ENCODE measurements around the gene COLEC12. TPM values are rescaled to one million over a fixed set of nuclear protein-coding genes. Genes with fewer than 3 reads are reported as not detected.

Gene COLEC12
- total and polyA plus RNA-seq, 2 donors (not counting 3 experiments of a cell fraction or from before 2014, with no cell fraction given): 8.0 to 17.1 TPM

DNA sequence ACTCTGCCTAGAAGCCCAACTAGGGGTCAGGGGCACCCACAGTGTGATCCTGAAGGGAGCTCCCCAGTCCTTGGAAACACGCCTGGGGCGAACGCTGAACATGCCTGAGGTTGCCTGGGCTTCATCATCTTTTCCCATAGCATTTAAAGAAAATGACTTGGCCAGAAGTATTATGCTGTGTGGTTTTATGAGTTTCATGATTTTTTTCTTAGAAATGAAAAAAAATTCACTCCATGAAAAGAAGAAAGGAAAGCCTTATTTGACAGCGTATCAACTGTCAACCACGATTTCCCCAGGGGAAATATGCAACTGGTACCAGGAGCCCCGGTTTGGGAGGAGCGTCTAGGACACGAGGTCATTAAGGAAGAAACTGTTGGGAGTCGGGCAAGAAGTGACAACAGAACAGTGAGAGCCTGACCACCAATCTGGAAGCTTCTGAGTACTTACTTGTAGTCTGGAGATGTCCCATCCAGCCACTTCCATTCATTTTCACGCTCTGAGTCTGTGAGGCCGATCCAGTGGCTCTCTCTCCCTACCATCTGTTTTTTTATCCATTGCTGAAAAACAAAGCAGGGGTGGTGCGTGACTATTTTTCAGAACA lies 169.2 kb downstream of the COLEC12 start:
- dilution Hi-C loops (cut with MboI; ENCODE audit: extremely low pct_ligation_motif_present, low sequenced_read_pairs): no loop called here
- H2AFZ ChIP-seq (ENCODE audit: low read depth, low read length): no peak overlapping the region
- no peaks in the 10 kb centered on the region for H3K27me3 ChIP-seq (ENCODE audit: control insufficient read depth in 2 of 2, insufficient read depth in 2 of 2, low read length in 2 of 2)

More for the DNA sequence above, 169.2 kb downstream of the COLEC12 start:
- TF ChIP-seq EZH2 (IDR thresholded peaks at IDR 0.05; ENCODE audit: borderline replicate concordance, low read depth, low read length, severe bottlenecking): no peak
- no peak for TF ChIP-seq JUN (IDR thresholded peaks at IDR 0.05; ENCODE audit: borderline replicate concordance, insufficient read depth, insufficient read length, low read depth)
- TF ChIP-seq POLR2AphosphoS5 (IDR thresholded peaks at IDR 0.05; ENCODE audit: insufficient read depth, low read depth, low read length): no peak
- TF ChIP-seq POLR2A (IDR thresholded peaks at IDR 0.05; ENCODE audit: low read depth, low read length): no peak
- TF ChIP-seq GATA2 (IDR thresholded peaks at IDR 0.05; ENCODE audit: insufficient read depth, insufficient read length, low read depth, low read length): no peak
- TF ChIP-seq, protein P1, sequence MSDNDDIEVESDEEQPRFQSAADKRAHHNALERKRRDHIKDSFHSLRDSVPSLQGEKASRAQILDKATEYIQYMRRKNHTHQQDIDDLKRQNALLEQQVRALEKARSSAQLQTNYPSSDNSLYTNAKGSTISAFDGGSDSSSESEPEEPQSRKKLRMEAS (IDR thresholded peaks at IDR 0.05; ENCODE audit: insufficient read depth, insufficient read length): no peak
- no peak for TF ChIP-seq MYC (IDR thresholded peaks at IDR 0.05; ENCODE audit: low read depth, low read length)
- no peak for TF ChIP-seq FOS (IDR thresholded peaks at IDR 0.05; ENCODE audit: borderline replicate concordance, insufficient read depth, low read length)
- TF ChIP-seq, protein P2, sequence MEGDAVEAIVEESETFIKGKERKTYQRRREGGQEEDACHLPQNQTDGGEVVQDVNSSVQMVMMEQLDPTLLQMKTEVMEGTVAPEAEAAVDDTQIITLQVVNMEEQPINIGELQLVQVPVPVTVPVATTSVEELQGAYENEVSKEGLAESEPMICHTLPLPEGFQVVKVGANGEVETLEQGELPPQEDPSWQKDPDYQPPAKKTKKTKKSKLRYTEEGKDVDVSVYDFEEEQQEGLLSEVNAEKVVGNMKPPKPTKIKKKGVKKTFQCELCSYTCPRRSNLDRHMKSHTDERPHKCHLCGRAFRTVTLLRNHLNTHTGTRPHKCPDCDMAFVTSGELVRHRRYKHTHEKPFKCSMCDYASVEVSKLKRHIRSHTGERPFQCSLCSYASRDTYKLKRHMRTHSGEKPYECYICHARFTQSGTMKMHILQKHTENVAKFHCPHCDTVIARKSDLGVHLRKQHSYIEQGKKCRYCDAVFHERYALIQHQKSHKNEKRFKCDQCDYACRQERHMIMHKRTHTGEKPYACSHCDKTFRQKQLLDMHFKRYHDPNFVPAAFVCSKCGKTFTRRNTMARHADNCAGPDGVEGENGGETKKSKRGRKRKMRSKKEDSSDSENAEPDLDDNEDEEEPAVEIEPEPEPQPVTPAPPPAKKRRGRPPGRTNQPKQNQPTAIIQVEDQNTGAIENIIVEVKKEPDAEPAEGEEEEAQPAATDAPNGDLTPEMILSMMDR (IDR thresholded peaks at IDR 0.05; ENCODE audit: extremely low read depth in 1 of 2, insufficient read depth in 1 of 2, low read depth in 1 of 2, low read length in 2 of 2): no peak
- H3K79me2 ChIP-seq (ENCODE audit: control insufficient read depth, insufficient read depth, low read length): no peaks in the 10 kb centered on the region
- no peak for DNase-seq (ENCODE audit: low read depth, low spot score)
- CTCF ChIA-PET: no interaction called here
- no peaks in the 10 kb centered on the region for H3K9me1 ChIP-seq (replicated peaks; ENCODE audit: control insufficient read depth, extremely low read depth, insufficient read depth, low read length)
- H3K9ac ChIP-seq (replicated peaks; ENCODE audit: extremely low read depth, insufficient read depth, low read length): no peak overlapping the region
- H4K20me1 ChIP-seq (replicated peaks; ENCODE audit: control insufficient read depth, extremely low read depth, insufficient read depth, low read length): no peaks in the 10 kb centered on the region
- no peaks in the 10 kb centered on the region for H3K9me3 ChIP-seq (replicated peaks; ENCODE audit: control insufficient read depth, insufficient read depth, low read length)
- POLR2A ChIA-PET: no interaction called here
- H3K4me1 ChIP-seq (ENCODE audit: control insufficient read depth, extremely low read depth, insufficient read depth, low read length): peaks cover 16% of the 10 kb centered on the region
- FAIRE-seq: peak; percentile 62
- no peaks in the 10 kb centered on the region for H3K36me3 ChIP-seq (ENCODE audit: control insufficient read depth in 2 of 2, extremely low read depth in 1 of 2, insufficient read depth in 2 of 2, low read length in 2 of 2)
- no peak overlapping the region for H3K4me2 ChIP-seq (ENCODE audit: insufficient read depth, low read length)
- no TSS peak for BruUV-seq (replicated peaks)
- H3K4me3 ChIP-seq (replicated peaks in 1 of 3; ENCODE audit: insufficient read depth in 1 of 3, low read depth in 1 of 3, low read length in 3 of 3): no peak overlapping the region
- no peak overlapping the region for H3K27ac ChIP-seq (ENCODE audit: insufficient read depth, low read depth, low read length)
- intact Hi-C loops (cut with micrococcal nuclease): no loop called here
